Heart left ventricle (tissue), 16 donors: ENCODE data around the gene CCDC50. TPM values are rescaled to one million over a fixed set of nuclear protein-coding genes. Genes with fewer than 3 reads are reported as not detected.

Experiments
- ATAC-seq, 4 donors: fragments of 200-7000 bp; cut with Tn5 transposase; one replicate each; pipeline ENCODE4 v1.9.1; 2020 to 2022; ENCODE audit warnings: moderate library complexity in 4 of 4, mild to moderate bottlenecking in 3 of 4, moderate number of reproducible peaks in 1 of 4
- DNase-seq, 5 donors: peaks; one replicate each; pipeline ENCODE4 v3.0.0-alpha.2; 2020
- H3K27ac ChIP-seq, 12 donors: fragments of 200-600 bp; sonication (generic) in 4 of 12; one replicate each; pipeline versions ENCODE4 v1.5.0 to v1.8.0; 2016 to 2022; ENCODE audit warnings: mild to moderate bottlenecking in 2 of 12
- H3K27me3 ChIP-seq, 9 donors: fragments of 200-600 bp; sonication (generic) in 2 of 9; one replicate each; pipeline versions ENCODE4 v1.5.1 to v1.8.0; 2016 to 2022; ENCODE audit warnings: mild to moderate bottlenecking in 3 of 9
- H3K36me3 ChIP-seq, 9 donors: fragments of 200-600 bp; sonication (generic) in 2 of 9; one replicate each; pipeline versions ENCODE4 v1.5.0 to v1.8.0; 2018 to 2022; ENCODE audit warnings: mild to moderate bottlenecking in 2 of 9
- H3K4me1 ChIP-seq, 12 donors: fragments of 200-600 bp; sonication (generic) in 4 of 12; one replicate each; pipeline versions ENCODE4 v1.5.0 to v1.8.0; 2016 to 2022; ENCODE audit warnings: mild to moderate bottlenecking in 3 of 12
- H3K4me3 ChIP-seq, 12 donors: fragments of 200-600 bp; sonication (generic) in 4 of 12; one replicate each; pipeline versions ENCODE4 v1.5.0 to v1.8.0; 2017 to 2022; ENCODE audit warnings: mild to moderate bottlenecking in 9 of 12, moderate library complexity in 4 of 12
- H3K9me3 ChIP-seq, 12 donors: fragments of 200-600 bp; sonication (generic) in 4 of 12; one replicate each; pipeline versions ENCODE4 v1.5.0 to v1.8.0; 2016 to 2022; ENCODE audit warnings: mild to moderate bottlenecking in 1 of 12
- POLR2A ChIP-seq, 2 donors: fragments of 450-650 bp; IDR thresholded peaks; one replicate each; pipeline ENCODE4 v1.6.1; 2017; ENCODE audit warnings: antibody characterized with exemption in 2 of 2, mild to moderate bottlenecking in 2 of 2, moderate library complexity in 2 of 2
- WGBS, 4 donors: extraction: QIAGEN DNeasy Blood & Tissue Kit in 2 of 4; methylation state at CpG; one replicate each; pipeline versions ENCODE4 v1.1.5 to v1.1.7; 2013 to 2018; 5-methylcytosine and 5-hydroxymethylcytosine counted together
- intact Hi-C, 10 donors: fragments of 100-400 bp; cut with DNase I; formaldehyde crosslinking; loops; one replicate each; pipeline versions ENCODE4 v1.11.1 to v1.14.2; 2022
- polyA plus RNA-seq, 2 donors: library from polyadenylated mRNA; stranded (reverse); fragments of 200-250 nt; gene quantifications; one replicate each; pipeline ENCODE4 v1.2.3, GENCODE V29; 2013
- total RNA-seq, 9 donors: library from RNA; depleted of rRNA in 2 of 9; stranded (reverse); fragments of >200 nt in 2 of 9; fragmentation: NEBNext Ultra II Directional in 3 of 9; extraction: Animal tissue kit (Norgen Biotek cat#: 25700) in 3 of 9; gene quantifications; one replicate each; pipeline versions ENCODE4 v1.1.0 to v1.2.4, GENCODE V29; 2016 to 2023
- TF ChIP-seq, protein P1 (sequence below), 12 donors: fragments of 200-600 bp; sonication (generic) in 4 of 12; IDR thresholded peaks; one replicate each; pipeline versions ENCODE4 v1.5.0 to v1.8.0; 2018 to 2022; ENCODE audit warnings: antibody characterized with exemption in 12 of 12, mild to moderate bottlenecking in 5 of 12
- donor health status: ischemic (EF 13 %, LVEDD 7.1; RV severe dilation, severe dysfunction).
- donor health status: healthy with polysubstance abuse.
- donor health status: DM: no; HTN: yes; CAD: no.
- donor health status: DM: no; HTN: no; CAD: no.
- donor health status: ischemic (EF 25% LVEDD 6.9; RV normal size, moderate dysfunction).
- donor health status: ischemic (EF 25% LVEDD 5.7; RV mildly dilated, moderate dysfunction).
- donor health status: healthy.
- donor health status: DM: yes; HTN: yes; CAD: no.
- donor health status: ischemic (EF 35%, LVEDD 5.7; RV mildly dilated, moderate dysfunction).
- donor health status: nonischemic (EF 11% LVEDD 7.7; RV severe dilation, severe dysfunction).
- donor health status: DM: yes; HTN: yes; CAD: no.
- donor health status: PGD.
- donor health status: ischemic (EF 29% LVEDD 5.4; RV normal size, mild dysfunction).
- donor health status: nonischemic (EF 23%, LVEDD 6.1; RV moderate dilation, normal function).

CCDC50 gene
- total and polyA plus RNA-seq, 11 donors = 16.1 to 75.7 (median 54.2) TPM

DNA sequence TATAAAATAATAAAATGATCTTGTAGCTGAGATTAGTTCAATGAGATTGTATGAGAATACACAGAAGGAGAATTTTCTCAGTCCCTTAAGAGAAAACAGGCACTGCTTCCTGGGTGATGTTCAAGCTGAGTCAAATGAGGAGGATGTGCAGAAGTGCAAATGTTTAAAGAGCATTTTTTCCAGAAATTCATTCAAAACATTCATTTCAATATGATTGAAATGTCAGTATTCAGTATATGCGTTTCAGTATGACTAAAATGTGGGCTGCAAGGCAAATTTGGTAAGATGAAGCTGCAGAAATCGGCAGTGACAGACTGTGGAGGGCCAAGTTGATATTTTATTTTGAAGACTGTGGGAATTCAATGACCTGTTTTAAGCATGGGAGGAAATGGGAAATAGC is 112.5 kb downstream of the CCDC50 start:
- ATAC-seq (no peak), DNase-seq (no peak)
- Histone ChIP-seq H3K4me3 (no peak overlapping the region), H3K27me3 (no peaks in the 10 kb centered on the region), H3K9me3 (peaks cover 0 to 7% (median 0%) of the 10 kb centered on the region in 12 donors), H3K27ac (no peak overlapping the region), H3K36me3 (no peaks in the 10 kb centered on the region), H3K4me1 (no peaks in the 10 kb centered on the region)
- intact Hi-C loops = no loop called here
- TF ChIP-seq, protein P1, sequence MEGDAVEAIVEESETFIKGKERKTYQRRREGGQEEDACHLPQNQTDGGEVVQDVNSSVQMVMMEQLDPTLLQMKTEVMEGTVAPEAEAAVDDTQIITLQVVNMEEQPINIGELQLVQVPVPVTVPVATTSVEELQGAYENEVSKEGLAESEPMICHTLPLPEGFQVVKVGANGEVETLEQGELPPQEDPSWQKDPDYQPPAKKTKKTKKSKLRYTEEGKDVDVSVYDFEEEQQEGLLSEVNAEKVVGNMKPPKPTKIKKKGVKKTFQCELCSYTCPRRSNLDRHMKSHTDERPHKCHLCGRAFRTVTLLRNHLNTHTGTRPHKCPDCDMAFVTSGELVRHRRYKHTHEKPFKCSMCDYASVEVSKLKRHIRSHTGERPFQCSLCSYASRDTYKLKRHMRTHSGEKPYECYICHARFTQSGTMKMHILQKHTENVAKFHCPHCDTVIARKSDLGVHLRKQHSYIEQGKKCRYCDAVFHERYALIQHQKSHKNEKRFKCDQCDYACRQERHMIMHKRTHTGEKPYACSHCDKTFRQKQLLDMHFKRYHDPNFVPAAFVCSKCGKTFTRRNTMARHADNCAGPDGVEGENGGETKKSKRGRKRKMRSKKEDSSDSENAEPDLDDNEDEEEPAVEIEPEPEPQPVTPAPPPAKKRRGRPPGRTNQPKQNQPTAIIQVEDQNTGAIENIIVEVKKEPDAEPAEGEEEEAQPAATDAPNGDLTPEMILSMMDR (IDR thresholded peaks at IDR 0.05) = no peak
- no peak for TF ChIP-seq POLR2A (IDR thresholded peaks at IDR 0.05)
- 33 to 72% (median 55%) methylated on average over 2 of the region's 2 CpGs for WGBS, 4 donors

DNA sequence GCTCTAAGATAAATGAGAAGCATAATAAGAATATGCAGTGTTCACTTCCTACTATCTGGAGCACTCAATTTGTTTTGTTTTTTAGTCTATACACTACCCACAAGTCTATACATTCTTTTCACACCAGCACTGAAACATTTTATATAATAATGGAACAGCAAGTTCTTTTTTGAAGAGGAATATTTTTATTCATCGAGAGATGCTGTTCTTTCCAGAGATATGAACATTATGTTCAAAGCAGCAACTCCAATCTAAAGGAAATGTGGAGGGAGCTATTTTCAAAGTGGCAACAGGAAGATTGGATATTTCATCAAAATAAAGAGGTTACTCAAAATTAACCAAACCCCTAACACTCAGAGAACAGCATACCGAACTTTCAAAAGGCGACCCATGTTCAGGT is 115.4 kb downstream of the CCDC50 start:
- DNase-seq (no peak), ATAC-seq (no peak)
- Histone ChIP-seq H3K9me3 (peaks cover 0 to 7% (median 0%) of the 10 kb centered on the region in 12 donors), H3K4me3 (no peak overlapping the region), H3K4me1 (no peaks in the 10 kb centered on the region), H3K36me3 (no peaks in the 10 kb centered on the region), H3K27ac (no peak overlapping the region), H3K27me3 (no peaks in the 10 kb centered on the region)
- WGBS, 4 donors = 84 to 92% (median 87%) methylated on average over 3 of the region's 3 CpGs
- intact Hi-C loops = no loop called here
- TF ChIP-seq, protein P1 (IDR thresholded peaks at IDR 0.05) = no peak
- no peak for TF ChIP-seq POLR2A (IDR thresholded peaks at IDR 0.05)

Other genes starting within 250 kb of the CCDC50 start
- gene OSTN, start 130.2 kb upstream of the CCDC50 start, total RNA-seq = 1 to 10 TPM in 1 of 9 donors, under 1 TPM in 3, not detected in 5; 0.27 to 3.7 (median 0.51) TPM
- gene OSTN, start 130.2 kb upstream of the CCDC50 start, polyA plus RNA-seq = not detected
- gene UTS2B, start 1.1 kb downstream of the CCDC50 start, total RNA-seq = 1 to 10 TPM in 1 of 9 donors, under 1 TPM in 1, not detected in 7; 0.43 to 1.1 TPM
- gene UTS2B, start 1.1 kb downstream of the CCDC50 start, polyA plus RNA-seq = under 1 TPM in 1 of 2 donors, not detected in 1; 0.17 TPM
- not detected for gene PYDC2, start 131.8 kb downstream of the CCDC50 start, total RNA-seq
- not detected for gene PYDC2, start 131.8 kb downstream of the CCDC50 start, polyA plus RNA-seq